HCT116 (cell line): Measurements from ENCODE around the gene ZNF862. TPM values are rescaled to one million over a fixed set of nuclear protein-coding genes. Genes with fewer than 3 reads are reported as not detected.

Experiments
- ATAC-seq: fragments of 200-7000 bp; cut with Tn5 transposase; 2 replicates; pipeline ENCODE4 v1.9.1; 2020; ENCODE audit warnings: mild to moderate bottlenecking, moderate library complexity
- BruUV-seq: library from RNA; stranded (reverse); fragments of 400-500 nt; replicated peaks from 2 replicates; lab custom pipeline; 2021; lab: Mats Ljungman, UMichigan
- CTCF ChIA-PET: fragments of 300-600 bp; sonication (Branson Sonifier 250); formaldehyde crosslinking; loops from one replicate; lab custom pipeline; 2021; ENCODE audit warnings: antibody characterized with exemption; lab: Charles Lee
- POLR2A ChIA-PET: fragments of 300-600, 350-600 bp; sonication (Branson Sonifier 250); formaldehyde crosslinking; loops from one replicate; lab custom pipeline; 2021; ENCODE audit warnings: antibody characterized with exemption; lab: Charles Lee
- RAD21 ChIA-PET, 2 experiments: fragments of 300-600 bp; sonication (Branson Sonifier 250); formaldehyde crosslinking; loops; one replicate each; lab custom pipeline; 2023; ENCODE audit warnings: low total read pairs in 2 of 2; ENCODE audit not compliant: uncharacterized antibody in 2 of 2, unreplicated experiment in 2 of 2, low non-redundant PET in 1 of 2; lab: Charles Lee
- DNase-seq: peaks from one replicate; pipeline ENCODE4 v3.0.0-alpha.2; 2010; ENCODE audit warnings: low read depth, low spot score
- H2AFZ ChIP-seq: fragments of 200-600 bp; shearing (Covaris generic), sonication (generic); 2 replicates; pipeline ENCODE4 v1.6.1; 2017; ENCODE audit warnings: low read depth, mixed run types, mixed read lengths, antibody characterized with exemption, low read length; ENCODE audit not compliant: poor library complexity, severe bottlenecking
- H3K27ac ChIP-seq: 2 replicates; pipeline ENCODE4 v1.5.1; 2012; ENCODE audit warnings: low read depth, low read length
- H3K27me3 ChIP-seq: fragments of 200-600 bp; sonication (generic); 2 replicates; pipeline ENCODE4 v1.6.1; 2016; ENCODE audit warnings: mixed run types, low read length, mixed read lengths; ENCODE audit not compliant: insufficient read depth
- H3K36me3 ChIP-seq, 2 experiments: fragments of 200-500 bp in 1 of 2; fragments of 200-600 bp in 1 of 2; sonication (Bioruptor generic) in 1 of 2; sonication (generic) in 1 of 2; 2 replicates each; pipeline versions ENCODE4 v1.5.1 to v1.6.1; 2014 to 2016; ENCODE audit warnings: low read length in 2 of 2, inconsistent platforms in 1 of 2, mixed read lengths in 1 of 2, mixed run types in 1 of 2; ENCODE audit not compliant: insufficient read depth in 2 of 2, control insufficient read depth in 1 of 2
- H3K4me1 ChIP-seq, 2 experiments: fragments of 200-600 bp in 1 of 2; sonication (generic) in 1 of 2; 2 replicates each; pipeline versions ENCODE4 v1.5.1 to v1.6.1; 2012 to 2017; ENCODE audit warnings: low read length in 2 of 2, inconsistent platforms in 1 of 2, mild to moderate bottlenecking in 1 of 2, mixed read lengths in 1 of 2, mixed run types in 1 of 2, moderate library complexity in 1 of 2; ENCODE audit not compliant: insufficient read depth in 2 of 2, control insufficient read depth in 1 of 2
- H3K4me2 ChIP-seq: fragments of 200-600 bp; sonication (generic); 2 replicates; pipeline ENCODE4 v1.6.1; 2017; ENCODE audit warnings: mixed run types, low read length, mixed read lengths
- H3K4me3 ChIP-seq, 2 experiments: fragments of 200-600 bp in 1 of 2; sonication (generic) in 1 of 2; replicated peaks in 1 of 2; 2 replicates each; pipeline ENCODE4 v1.5.1; 2011 to 2016; ENCODE audit warnings: low read length in 2 of 2, control low read depth in 1 of 2, low read depth in 1 of 2, mild to moderate bottlenecking in 1 of 2, mixed read lengths in 1 of 2, mixed run types in 1 of 2
- H3K79me2 ChIP-seq: fragments of 200-600 bp; sonication (generic); 2 replicates; pipeline ENCODE4 v1.6.1; 2017; ENCODE audit warnings: mild to moderate bottlenecking, mixed run types, low read length, moderate library complexity, mixed read lengths; ENCODE audit not compliant: insufficient read depth
- H3K9ac ChIP-seq: fragments of 200-600 bp; sonication (generic); 2 replicates; pipeline ENCODE4 v1.6.1; 2016; ENCODE audit warnings: low read length, mixed read lengths
- H3K9me2 ChIP-seq: fragments of 200-600 bp; sonication (generic), shearing (Covaris generic); 2 replicates; pipeline ENCODE4 v1.6.1; 2017; ENCODE audit warnings: mixed run types, mild to moderate bottlenecking, moderate library complexity; ENCODE audit not compliant: insufficient read depth
- H3K9me3 ChIP-seq, 2 experiments: fragments of 200-500 bp in 1 of 2; fragments of 200-600 bp in 1 of 2; sonication (Bioruptor generic) in 1 of 2; sonication (generic) in 1 of 2; 2 replicates each; pipeline ENCODE4 v1.6.1; 2014 to 2017; ENCODE audit warnings: low read length in 2 of 2, mixed read lengths in 2 of 2, inconsistent platforms in 1 of 2, low read depth in 1 of 2, mild to moderate bottlenecking in 1 of 2, mixed run types in 1 of 2, moderate library complexity in 1 of 2; ENCODE audit not compliant: control insufficient read depth in 1 of 2, insufficient read depth in 1 of 2
- H4K20me1 ChIP-seq: fragments of 200-600 bp; sonication (generic), shearing (Covaris generic); 2 replicates; pipeline ENCODE4 v1.6.1; 2017; ENCODE audit warnings: mixed run types, mild to moderate bottlenecking, moderate library complexity; ENCODE audit not compliant: insufficient read depth
- ATF3 ChIP-seq: IDR thresholded peaks from 2 replicates; pipeline ENCODE4 v1.6.1; 2012
- CBX3 ChIP-seq: IDR thresholded peaks from 2 replicates; pipeline ENCODE4 v1.6.1; 2012; ENCODE audit warnings: low read depth
- EGR1 ChIP-seq: IDR thresholded peaks from 2 replicates; pipeline ENCODE4 v1.6.1; 2012; ENCODE audit warnings: low read depth
- ELF1 ChIP-seq: IDR thresholded peaks from 2 replicates; pipeline ENCODE4 v1.6.1; 2012; ENCODE audit warnings: low read depth, borderline replicate concordance
- EZH2phosphoT487 ChIP-seq: fragments of 200-600 bp; IDR thresholded peaks from 2 replicates; pipeline ENCODE4 v1.6.1; 2018; ENCODE audit warnings: antibody characterized with exemption, borderline replicate concordance
- FOSL1 ChIP-seq: IDR thresholded peaks from 2 replicates; pipeline ENCODE4 v1.6.1; 2012; ENCODE audit warnings: low read depth
- POLR2A ChIP-seq: IDR thresholded peaks from 2 replicates; pipeline ENCODE4 v1.7.0; 2011; ENCODE audit warnings: borderline replicate concordance; ENCODE audit not compliant: insufficient read depth, insufficient read length; ENCODE audit errors: extremely low read depth
- SIN3A ChIP-seq: IDR thresholded peaks from 2 replicates; pipeline ENCODE4 v1.6.1; 2012; ENCODE audit warnings: low read depth
- SP1 ChIP-seq: IDR thresholded peaks from 2 replicates; pipeline ENCODE4 v1.6.1; 2012; ENCODE audit warnings: low read depth
- SRF ChIP-seq: IDR thresholded peaks from 2 replicates; pipeline ENCODE4 v1.6.1; 2012; ENCODE audit warnings: low read depth
- YY1 ChIP-seq: IDR thresholded peaks from 2 replicates; pipeline ENCODE4 v1.6.1; 2011; ENCODE audit warnings: low read length, low read depth, moderate library complexity, mild to moderate bottlenecking; ENCODE audit not compliant: insufficient replicate concordance; ENCODE audit errors: extremely low read depth
- intact Hi-C: fragments of 100-400 bp; cut with micrococcal nuclease; formaldehyde crosslinking; loops from 2 replicates; pipeline ENCODE4 v1.10.0; 2022
- total RNA-seq: library from RNA; stranded (reverse); gene quantifications from one replicate; pipeline ENCODE4 v1.2.1, GENCODE V29; 2021; ENCODE audit not compliant: unreplicated experiment
- TF ChIP-seq, protein P1 (sequence below), 3 experiments: fragments of 200-600 bp in 1 of 3; sonication (generic) in 1 of 3; IDR thresholded peaks in 2 of 3; conservative IDR thresholded peaks in 1 of 3; 2 replicates each; pipeline ENCODE4 v1.5.1; 2012 to 2017; ENCODE audit warnings: low read depth in 2 of 3, low read length in 2 of 3, antibody characterized with exemption in 1 of 3, borderline replicate concordance in 1 of 3, control low read depth in 1 of 3, mild to moderate bottlenecking in 1 of 3, mixed read lengths in 1 of 3, mixed run types in 1 of 3, moderate library complexity in 1 of 3; ENCODE audit not compliant: insufficient read depth in 1 of 3

The ZNF862 gene
- total RNA-seq, 1 experiment from 2014 or later: 8.5 TPM

DNA sequence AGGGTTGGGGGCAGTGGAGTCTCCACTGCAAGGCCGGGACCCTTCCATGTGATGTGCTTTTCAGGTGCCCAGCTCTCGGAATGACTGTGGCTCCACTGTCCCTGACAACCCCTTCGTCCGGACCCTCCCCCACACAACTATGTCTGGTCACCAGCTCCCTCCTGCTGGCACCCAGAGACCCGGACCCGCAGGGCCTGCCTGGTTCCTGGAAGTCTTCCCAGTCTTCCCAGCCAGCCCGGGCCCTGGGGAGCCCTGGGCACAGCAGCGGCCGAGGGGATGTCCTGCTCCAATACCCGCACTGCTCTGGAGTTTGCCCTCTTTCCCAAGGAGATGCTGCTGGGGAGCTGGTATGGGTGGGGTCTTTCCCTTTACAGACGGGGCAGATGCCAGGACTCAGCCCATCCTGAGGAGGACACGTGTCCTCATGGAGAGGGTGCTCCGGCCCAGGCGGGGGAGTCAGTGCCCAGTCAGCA lies 41.1 kb downstream of the ZNF862 start:
- DNase-seq: no peak
- POLR2A ChIA-PET: no interaction called here
- H3K79me2 ChIP-seq: no peaks in the 10 kb centered on the region
- H3K36me3 ChIP-seq: no peaks in the 10 kb centered on the region
- RAD21 ChIA-PET: no interaction called here
- H3K9me2 ChIP-seq: no peaks in the 10 kb centered on the region
- no peak for TF ChIP-seq SIN3A
- TF ChIP-seq ATF3: no peak
- no peak for TF ChIP-seq SRF
- TF ChIP-seq YY1: no peak
- TF ChIP-seq CBX3: no peak
- no peak for TF ChIP-seq EGR1
- no peak for TF ChIP-seq EZH2phosphoT487
- TF ChIP-seq, protein P1, sequence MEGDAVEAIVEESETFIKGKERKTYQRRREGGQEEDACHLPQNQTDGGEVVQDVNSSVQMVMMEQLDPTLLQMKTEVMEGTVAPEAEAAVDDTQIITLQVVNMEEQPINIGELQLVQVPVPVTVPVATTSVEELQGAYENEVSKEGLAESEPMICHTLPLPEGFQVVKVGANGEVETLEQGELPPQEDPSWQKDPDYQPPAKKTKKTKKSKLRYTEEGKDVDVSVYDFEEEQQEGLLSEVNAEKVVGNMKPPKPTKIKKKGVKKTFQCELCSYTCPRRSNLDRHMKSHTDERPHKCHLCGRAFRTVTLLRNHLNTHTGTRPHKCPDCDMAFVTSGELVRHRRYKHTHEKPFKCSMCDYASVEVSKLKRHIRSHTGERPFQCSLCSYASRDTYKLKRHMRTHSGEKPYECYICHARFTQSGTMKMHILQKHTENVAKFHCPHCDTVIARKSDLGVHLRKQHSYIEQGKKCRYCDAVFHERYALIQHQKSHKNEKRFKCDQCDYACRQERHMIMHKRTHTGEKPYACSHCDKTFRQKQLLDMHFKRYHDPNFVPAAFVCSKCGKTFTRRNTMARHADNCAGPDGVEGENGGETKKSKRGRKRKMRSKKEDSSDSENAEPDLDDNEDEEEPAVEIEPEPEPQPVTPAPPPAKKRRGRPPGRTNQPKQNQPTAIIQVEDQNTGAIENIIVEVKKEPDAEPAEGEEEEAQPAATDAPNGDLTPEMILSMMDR (IDR thresholded peaks at IDR 0.05 in 2 of 3, conservative IDR thresholded peaks at IDR 0.05 in 1 of 3; ENCODE audit: borderline replicate concordance in 1 of 3, insufficient read depth in 1 of 3, low read depth in 2 of 3, low read length in 2 of 3): no peak
- no peak for TF ChIP-seq FOSL1
- no peak for TF ChIP-seq SP1
- no peak for TF ChIP-seq POLR2A
- TF ChIP-seq ELF1: no peak
- TF ChIP-seq, all 23 proteins: peak for 0
- Histone ChIP-seq H3K9me3 (no peaks in the 10 kb centered on the region), H2AFZ (no peak overlapping the region), H3K9ac (no peak overlapping the region), H4K20me1 (no peaks in the 10 kb centered on the region), H3K27ac (no peak overlapping the region), H3K4me1 (peaks cover 7 to 9% of the 10 kb centered on the region in 2 experiments; a peak in 3 of 4 replicates), H3K4me2 (no peak overlapping the region), H3K27me3 (no peaks in the 10 kb centered on the region), H3K4me3 (no peak overlapping the region)
- intact Hi-C loops: no loop called here
- BruUV-seq: no TSS peak
- CTCF ChIA-PET: no interaction called here
- no peak for ATAC-seq
